KMS-11 (cell line): ENCODE data around the gene TAS2R43.
"Not testable (repeated sequence)": the region's sequence is repeated elsewhere in the genome, so short reads cannot be mapped to it uniquely, and the experiment has no call there.

Experiments used
- H2AFZ ChIP-seq: fragments of 200-600 bp; sonication (generic); 2 replicates; pipeline ENCODE4 v1.6.1; 2016; ENCODE audit warnings: antibody characterized with exemption, mixed run types, low read depth
- H3K27ac ChIP-seq: fragments of 200-600 bp; sonication (generic); 2 replicates; pipeline ENCODE4 v1.6.1; 2016; ENCODE audit warnings: mild to moderate bottlenecking, mixed run types
- H3K27me3 ChIP-seq: fragments of 200-600 bp; sonication (generic); 2 replicates; pipeline ENCODE4 v1.6.1; 2017; ENCODE audit warnings: mild to moderate bottlenecking, low read depth, mixed run types, moderate library complexity; ENCODE audit not compliant: insufficient read depth
- H3K36me3 ChIP-seq: fragments of 200-600 bp; sonication (generic); 2 replicates; pipeline ENCODE4 v1.6.1; 2017; ENCODE audit warnings: mild to moderate bottlenecking, mixed run types; ENCODE audit not compliant: insufficient read depth
- H3K4me1 ChIP-seq: fragments of 200-600 bp; sonication (generic); 2 replicates; pipeline ENCODE4 v1.6.1; 2016; ENCODE audit warnings: mild to moderate bottlenecking, low read depth, mixed run types; ENCODE audit not compliant: poor library complexity, severe bottlenecking
- H3K4me2 ChIP-seq: fragments of 200-600 bp; sonication (generic); 2 replicates; pipeline ENCODE4 v1.7.0; 2016; ENCODE audit warnings: mild to moderate bottlenecking, mixed run types
- H3K4me3 ChIP-seq: fragments of 200-600 bp; sonication (generic); IDR thresholded peaks from 2 replicates; pipeline ENCODE4 v1.6.1; 2017; ENCODE audit warnings: low read depth, low read length, mixed read lengths; ENCODE audit not compliant: insufficient read depth
- H3K79me2 ChIP-seq: fragments of 200-600 bp; sonication (generic); 2 replicates; pipeline ENCODE4 v1.6.1; 2016; ENCODE audit warnings: low read depth, mixed run types; ENCODE audit not compliant: insufficient read depth
- H3K9ac ChIP-seq: fragments of 200-600 bp; sonication (generic); 2 replicates; pipeline ENCODE4 v1.6.1; 2016; ENCODE audit warnings: mild to moderate bottlenecking, mixed run types
- H4K20me1 ChIP-seq: fragments of 200-600 bp; sonication (generic); 2 replicates; pipeline ENCODE4 v1.6.1; 2016; ENCODE audit warnings: mild to moderate bottlenecking, mixed run types; ENCODE audit not compliant: insufficient read depth
- CTCF ChIP-seq: fragments of 200-600 bp; sonication (generic); conservative IDR thresholded peaks from 2 replicates; pipeline ENCODE4 v1.6.1; 2017; ENCODE audit warnings: low read depth, mild to moderate bottlenecking, antibody characterized with exemption, low read length, moderate library complexity, mixed read lengths

The TAS2R43 gene

GRCh38 chr12:11108862-11109261, 16.7 kb upstream of the TAS2R43 start:
- H3K36me3 ChIP-seq: no peaks in the 10 kb centered on the region

GRCh38 chr12:11107719-11108118, 15.6 kb upstream of the TAS2R43 start:
- no peak overlapping the region for H3K4me2 ChIP-seq
- no peak overlapping the region for H2AFZ ChIP-seq
- no peak for TF ChIP-seq CTCF
- no peaks in the 10 kb centered on the region for H3K36me3 ChIP-seq
- H3K4me1 ChIP-seq: no peaks in the 10 kb centered on the region
- H3K27ac ChIP-seq: no peak overlapping the region
- no peak overlapping the region for H3K4me3 ChIP-seq
- peaks cover 22% of the 10 kb centered on the region for H3K79me2 ChIP-seq
- no peak overlapping the region for H3K9ac ChIP-seq
- no peaks in the 10 kb centered on the region for H4K20me1 ChIP-seq
- H3K27me3 ChIP-seq: no peaks in the 10 kb centered on the region

More at GRCh38 chr12:11108862-11109261, 16.7 kb upstream of the TAS2R43 start:
- no peak for TF ChIP-seq CTCF
- Histone ChIP-seq H3K4me3 (no peak overlapping the region), H3K4me2 (no peak overlapping the region), H3K4me1 (no peaks in the 10 kb centered on the region), H3K9ac (no peak overlapping the region), H3K27ac (no peak overlapping the region), H2AFZ (no peak overlapping the region), H3K27me3 (no peaks in the 10 kb centered on the region), H3K79me2 (peaks cover 27% of the 10 kb centered on the region), H4K20me1 (no peaks in the 10 kb centered on the region)

- no peak for TF ChIP-seq CTCF
- Histone ChIP-seq H3K79me2 (peaks cover 12% of the 10 kb centered on the region), H3K27me3 (no peaks in the 10 kb centered on the region), H3K36me3 (no peaks in the 10 kb centered on the region), H2AFZ (no peak overlapping the region), H3K4me2 (no peak overlapping the region), H4K20me1 (no peaks in the 10 kb centered on the region), H3K27ac (no peak overlapping the region), H3K9ac (no peak overlapping the region), H3K4me1 (no peaks in the 10 kb centered on the region), H3K4me3 (no peak overlapping the region)
Measured at GRCh38 chr12:11106288-11106687, 14.2 kb upstream of the TAS2R43 start.

GRCh38 chr12:11105546-11105945, 13.4 kb upstream of the TAS2R43 start:
- H3K27ac ChIP-seq: no peak overlapping the region
- no peak for TF ChIP-seq CTCF
- peaks cover 12% of the 10 kb centered on the region for H3K79me2 ChIP-seq
- H3K4me2 ChIP-seq: no peak overlapping the region
- H2AFZ ChIP-seq: no peak overlapping the region
- H4K20me1 ChIP-seq: no peaks in the 10 kb centered on the region
- H3K36me3 ChIP-seq: no peaks in the 10 kb centered on the region
- H3K4me1 ChIP-seq: no peaks in the 10 kb centered on the region
- no peak overlapping the region for H3K9ac ChIP-seq
- no peak overlapping the region for H3K4me3 ChIP-seq
- H3K27me3 ChIP-seq: no peaks in the 10 kb centered on the region

GRCh38 chr12:11094910-11095309, 2.8 kb upstream of the TAS2R43 start:
- not testable (repeated sequence) for H3K27me3 ChIP-seq, H3K9ac ChIP-seq, H3K4me1 ChIP-seq, H3K4me2 ChIP-seq, H3K79me2 ChIP-seq, H3K4me3 ChIP-seq, H2AFZ ChIP-seq, H3K27ac ChIP-seq, H3K36me3 ChIP-seq, H4K20me1 ChIP-seq
